ENCODE results near the gene BAIAP3. TPM values are rescaled to one million over a fixed set of nuclear protein-coding genes. Genes with fewer than 3 reads are reported as not detected.

BAIAP3 gene
- total and polyA plus RNA-seq, 2 of the 4 experiments (the other 2 are of a cell fraction) = 0.36 to 0.65 TPM

- Histone ChIP-seq H3K4me1 (ENCODE audit: control insufficient read depth, insufficient read depth, low read length) (peaks cover 11% of the 10 kb centered on the region), H4K8ac (ENCODE audit: low read depth in 2 of 2, low read length in 2 of 2) (no peak overlapping the region), H2BK15ac (ENCODE audit: low read depth, low read length) (no peak overlapping the region), H3K4me3 (ENCODE audit: insufficient read depth, low read depth, low read length) (no peak overlapping the region), H2BK5ac (ENCODE audit: low read depth, low read length, poor library complexity, severe bottlenecking) (no peak overlapping the region), H2AK9ac (replicated peaks; ENCODE audit: low read depth, low read length, poor library complexity) (no peak overlapping the region), H3K56ac (ENCODE audit: extremely low read depth, insufficient read depth, low read length) (no peak overlapping the region), H4K5ac (ENCODE audit: low read depth, low read length) (no peak overlapping the region), H4K91ac (ENCODE audit: insufficient read depth, low read depth, low read length) (no peak overlapping the region), H3K9me3 (ENCODE audit: control insufficient read depth, insufficient read depth, low read length) (no peaks in the 10 kb centered on the region), H3K27ac (ENCODE audit: insufficient read depth, low read length) (no peak overlapping the region), H2AK5ac (ENCODE audit: low read depth, low read length) (no peak overlapping the region), H3K4me2 (ENCODE audit: low read depth, low read length) (no peak overlapping the region), H3K79me1 (ENCODE audit: low read depth in 1 of 2, low read length in 2 of 2) (peaks cover 9 to 22% of the 10 kb centered on the region in 2 experiments), H2AFZ (replicated peaks; ENCODE audit: low read length, poor library complexity) (no peak overlapping the region), H3K4ac (ENCODE audit: low read depth, low read length) (no peak overlapping the region), H3K14ac (replicated peaks; ENCODE audit: low read depth, low read length) (no peak overlapping the region), H3K9me1 (ENCODE audit: insufficient read depth, low read length) (0 out of 2 replicates have a peak, but pooled peaks cover 6% of the 10 kb centered on the region), H2BK20ac (ENCODE audit: low read depth, low read length) (no peak overlapping the region), H3K18ac (ENCODE audit: low read depth, low read length) (no peak overlapping the region), H3K23ac (ENCODE audit: low read depth, low read length) (no peak overlapping the region), H3K27me3 (ENCODE audit: control insufficient read depth, insufficient read depth, low read length) (no peaks in the 10 kb centered on the region), H3K36me3 (ENCODE audit: control insufficient read depth, insufficient read depth, low read length) (peaks cover 19% of the 10 kb centered on the region), H3K9ac (ENCODE audit: low read depth, low read length) (no peak overlapping the region), H2BK120ac (ENCODE audit: low read depth, low read length) (no peak overlapping the region), H4K20me1 (ENCODE audit: insufficient read depth, low read length) (no peaks in the 10 kb centered on the region; the same call in 1 of the 2 replicates)
- ATAC-seq (ENCODE audit: low read depth) = no peak
- DNase-seq = no peak
- 93% methylated on average over 2 of the region's 9 CpGs; no CpG with 5 or more reads in 1 of the 2 experiments for WGBS, 2 experiments (ENCODE audit: extremely low coverage in 2 of 2, insufficient read length in 1 of 2)
- TF ChIP-seq RFX5 (IDR thresholded peaks at IDR 0.05; ENCODE audit: low read depth, low read length) (no peak), SMC3 (IDR thresholded peaks at IDR 0.05; ENCODE audit: low read depth, low read length) (no peak), RAD21 (IDR thresholded peaks at IDR 0.05; ENCODE audit: low read length) (no peak), NFE2L2 (IDR thresholded peaks at IDR 0.05; ENCODE audit: low read depth, low read length) (no peak), CHD1 (IDR thresholded peaks at IDR 0.05; ENCODE audit: low read depth, low read length) (no peak), CTCF (conservative IDR thresholded peaks at IDR 0.05; ENCODE audit: low read depth, low read length) (no peak), BHLHE40 (IDR thresholded peaks at IDR 0.05; ENCODE audit: low read depth, low read length) (no peak), CEBPB (IDR thresholded peaks at IDR 0.05; ENCODE audit: low read depth, low read length) (no peak)
- TF ChIP-seq, protein P1, sequence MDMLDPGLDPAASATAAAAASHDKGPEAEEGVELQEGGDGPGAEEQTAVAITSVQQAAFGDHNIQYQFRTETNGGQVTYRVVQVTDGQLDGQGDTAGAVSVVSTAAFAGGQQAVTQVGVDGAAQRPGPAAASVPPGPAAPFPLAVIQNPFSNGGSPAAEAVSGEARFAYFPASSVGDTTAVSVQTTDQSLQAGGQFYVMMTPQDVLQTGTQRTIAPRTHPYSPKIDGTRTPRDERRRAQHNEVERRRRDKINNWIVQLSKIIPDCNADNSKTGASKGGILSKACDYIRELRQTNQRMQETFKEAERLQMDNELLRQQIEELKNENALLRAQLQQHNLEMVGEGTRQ (IDR thresholded peaks at IDR 0.05; ENCODE audit: low read depth, low read length) = no peak
- CTCF ChIA-PET = no interaction called here
- in situ Hi-C loops (cut with MboI; ENCODE audit: low sequenced_read_pairs) = no loop called here
- intact Hi-C loops (cut with micrococcal nuclease) = no loop called here
- POLR2A ChIA-PET (ENCODE audit: unreplicated experiment) = no interaction called here
- BruUV-seq (replicated peaks) = no TSS peak
- dilution Hi-C loops (cut with HindIII; ENCODE audit: low sequenced_read_pairs, unreplicated experiment) = no loop called here
Measured at GRCh38 chr16:1381612-1382406, 48.4 kb downstream of the BAIAP3 start.

All from IMR-90 (cell line).